HG03066 (cell line): ENCODE measurements around the gene NSG1.

Experiments used
- ATAC-seq: cut with Tn5 transposase; IDR thresholded peaks from one replicate; pipeline ENCODE4 v1.9.1; 2021; ENCODE audit warnings: low read depth; ENCODE audit not compliant: unreplicated experiment

The NSG1 gene

DNA sequence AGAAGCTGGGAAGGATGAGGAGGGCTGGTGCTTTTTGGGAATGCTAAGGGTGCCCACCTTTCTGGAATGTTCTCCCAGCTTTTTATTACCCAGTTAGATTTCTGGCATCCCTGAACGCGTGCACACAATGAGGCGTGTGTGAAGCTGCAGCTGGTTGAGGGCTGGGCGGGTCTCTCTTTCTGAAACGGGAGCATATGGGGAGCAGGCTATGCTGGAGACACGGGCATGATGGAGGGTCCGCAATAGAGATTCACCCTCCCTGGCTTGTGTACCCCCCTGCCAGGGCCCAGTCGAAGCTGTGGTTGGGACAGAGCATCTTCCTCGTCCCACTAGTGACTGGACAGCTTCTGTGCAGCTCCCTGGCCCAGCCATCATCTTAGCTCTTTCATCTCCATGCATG is 8.5 kb downstream of the NSG1 start:
- no peak for ATAC-seq

GRCh38 chr4:4395849-4396627 is 9.1 kb downstream of the NSG1 start:
- no peak for ATAC-seq

GRCh38 chr4:4396628-4397440 is 9.9 kb downstream of the NSG1 start:
- no peak for ATAC-seq

- no peak for ATAC-seq
Observed at GRCh38 chr4:4397441-4397819, 10.5 kb downstream of the NSG1 start.

DNA sequence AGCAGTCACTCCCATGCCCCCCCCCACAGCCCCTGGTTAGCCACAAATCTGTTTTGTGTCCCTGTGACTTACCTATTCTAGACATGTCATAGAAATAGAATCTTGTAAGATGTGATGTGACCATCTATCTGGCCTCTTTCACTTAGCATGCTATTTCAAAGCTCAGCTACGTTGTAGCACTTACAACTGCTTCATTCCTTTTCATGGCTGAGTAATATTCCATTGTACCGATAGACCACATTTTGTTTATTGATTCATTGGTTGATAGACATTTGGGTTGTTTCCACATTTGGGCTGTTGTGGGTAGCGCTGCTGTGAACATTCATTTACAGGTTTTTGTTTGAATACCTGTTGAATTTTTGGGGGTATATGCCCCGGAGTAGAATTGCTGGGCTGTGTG is 11.5 kb downstream of the NSG1 start:
- no peak for ATAC-seq

GRCh38 chr4:4401036-4401435 is 14.1 kb downstream of the NSG1 start:
- ATAC-seq: no peak

DNA sequence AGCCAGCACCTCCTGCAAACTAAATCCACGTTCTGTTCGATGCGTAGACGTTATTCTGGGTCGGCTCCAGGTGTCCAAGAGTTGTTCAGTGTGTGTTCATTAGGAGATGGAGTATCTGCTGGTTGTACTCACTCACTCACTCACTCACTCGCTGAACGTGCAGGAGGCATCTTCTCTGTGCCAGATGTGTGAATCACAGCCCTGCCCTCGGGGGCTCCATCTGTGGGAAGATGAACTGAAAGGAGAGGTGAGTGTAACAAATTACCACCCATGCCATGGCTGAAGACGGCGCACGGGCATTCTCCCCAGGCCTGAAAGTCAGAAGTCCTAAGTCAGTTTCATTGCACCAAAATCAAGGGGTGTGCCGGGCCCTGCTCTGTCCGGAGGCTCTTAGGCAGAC is 16.1 kb downstream of the NSG1 start:
- no peak for ATAC-seq

DNA sequence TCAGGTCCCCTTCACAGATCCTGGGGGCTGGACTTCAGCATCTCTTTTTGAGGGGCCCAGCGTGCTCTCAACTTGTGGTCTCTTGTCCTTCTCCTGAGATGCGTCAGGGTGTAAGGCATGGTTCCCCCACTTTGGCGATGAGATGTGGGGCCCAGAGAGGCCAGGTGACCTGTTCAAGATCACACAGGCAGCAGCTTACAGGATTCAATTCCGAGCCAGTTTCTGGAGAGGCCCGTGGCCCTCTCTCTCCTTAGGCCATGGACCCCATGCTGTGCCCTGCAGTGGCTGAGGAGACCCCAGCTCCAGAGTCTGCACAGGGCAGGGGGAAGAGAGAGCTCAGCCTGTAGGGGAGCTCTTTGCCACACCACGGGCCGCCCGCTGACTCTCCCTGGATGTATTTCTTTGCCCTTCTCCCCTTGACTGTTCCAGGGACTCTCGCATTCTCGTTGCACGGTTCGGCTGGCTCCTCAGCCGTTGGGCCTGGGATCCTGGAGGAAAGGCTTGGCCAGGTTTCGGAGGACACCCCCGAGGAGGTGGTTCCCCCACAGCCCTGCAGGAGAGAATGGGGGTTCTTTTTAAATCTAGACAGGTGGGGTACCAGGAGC is 18.6 kb downstream of the NSG1 start:
- ATAC-seq: no peak

- ATAC-seq: no peak
Observed at GRCh38 chr4:4406455-4407298, 19.8 kb downstream of the NSG1 start.

GRCh38 chr4:4407299-4408131 is 20.6 kb downstream of the NSG1 start:
- no peak for ATAC-seq

- ATAC-seq: no peak
Observed at GRCh38 chr4:4408132-4408523, 21.2 kb downstream of the NSG1 start.

GRCh38 chr4:4408576-4409335 is 21.9 kb downstream of the NSG1 start:
- no peak for ATAC-seq

DNA sequence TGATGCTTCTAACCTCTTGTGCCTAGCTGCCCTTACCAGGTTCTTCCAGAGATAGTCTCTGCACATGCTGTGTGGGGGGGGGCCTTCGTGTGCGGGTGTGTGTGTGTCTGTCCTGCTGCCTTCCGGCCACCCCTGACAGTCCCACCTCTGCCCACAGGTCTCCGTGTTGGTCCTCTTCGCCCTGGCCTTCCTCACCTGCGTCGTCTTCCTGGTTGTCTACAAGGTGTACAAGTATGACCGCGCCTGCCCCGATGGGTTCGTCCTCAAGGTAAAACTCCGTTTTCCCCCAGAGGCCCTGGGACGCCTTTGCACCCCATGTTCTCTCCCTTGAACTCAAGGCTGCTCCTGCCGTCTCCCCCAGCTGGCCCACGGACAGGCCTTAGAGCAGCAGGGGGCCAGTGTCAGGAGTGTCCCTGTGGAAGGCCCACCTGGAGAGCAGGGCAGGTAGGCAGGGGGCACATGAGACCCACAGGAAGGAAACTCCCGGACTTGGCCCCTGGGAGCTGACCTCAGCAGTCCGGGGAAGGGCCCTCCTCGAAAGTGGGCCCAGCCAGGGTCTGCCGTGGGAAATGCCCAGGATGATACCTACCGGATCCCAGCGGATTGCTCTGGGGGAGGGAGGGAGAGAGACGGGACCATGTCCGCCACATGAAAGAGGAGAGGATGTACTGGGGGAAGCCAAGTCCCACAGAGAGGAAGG is 22.7 kb downstream of the NSG1 start:
- no peak for ATAC-seq

GRCh38 chr4:4410271-4410670 is 23.4 kb downstream of the NSG1 start:
- no peak for ATAC-seq

DNA sequence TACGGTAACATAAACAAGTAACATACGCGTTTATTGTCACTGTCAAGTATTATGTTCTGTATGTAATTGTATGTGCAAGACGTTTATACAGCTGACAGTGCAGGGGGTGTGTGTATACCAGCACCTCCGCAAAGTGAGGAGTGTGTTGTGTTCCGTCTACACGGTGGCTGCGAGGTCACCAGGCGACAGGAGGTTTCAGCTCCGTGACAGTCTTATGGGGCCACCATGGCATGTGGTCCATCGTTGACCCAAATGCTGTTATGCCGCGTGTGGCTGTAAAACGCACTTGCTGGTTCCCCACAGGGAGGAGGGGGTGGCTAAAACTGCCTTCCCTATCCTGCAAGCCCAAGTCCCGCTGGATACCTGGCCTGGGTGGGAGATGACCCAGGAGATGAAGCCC is 25.0 kb downstream of the NSG1 start:
- ATAC-seq: no peak

DNA sequence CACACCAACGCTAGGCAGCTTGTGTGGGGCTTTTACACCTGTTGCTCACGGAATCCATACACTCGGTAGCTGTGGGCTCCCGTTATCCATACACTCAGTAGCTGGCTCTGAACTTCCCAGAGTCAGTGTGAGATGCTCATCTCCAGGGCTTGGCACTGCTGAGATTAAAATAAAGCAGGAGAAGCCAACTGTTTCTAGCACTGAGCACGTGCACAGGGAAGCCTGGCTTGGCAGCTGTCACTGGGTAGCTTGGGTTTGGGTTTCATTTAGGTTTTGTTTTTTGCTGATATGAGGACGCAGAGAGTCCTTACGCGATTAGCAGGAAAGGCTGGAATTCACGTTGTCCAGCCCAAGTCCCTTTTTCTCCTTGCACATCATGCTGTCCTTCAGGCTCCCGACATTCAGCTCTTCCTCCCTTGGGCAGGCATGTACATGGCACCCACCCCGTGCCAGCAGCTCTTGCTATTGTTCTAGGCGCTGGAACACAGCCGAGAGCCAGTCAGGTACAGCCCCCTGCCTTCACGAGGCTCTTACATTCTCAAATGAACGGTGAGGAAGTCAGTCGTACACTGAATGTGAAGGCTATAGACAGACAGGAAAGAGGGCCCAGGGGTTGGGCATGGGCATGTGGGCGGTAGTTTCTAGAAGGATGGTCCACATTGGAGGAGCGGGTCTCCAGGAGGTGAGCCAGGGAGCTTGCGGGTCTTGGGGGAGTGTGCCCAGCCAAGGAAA is 25.9 kb downstream of the NSG1 start:
- no peak for ATAC-seq

DNA sequence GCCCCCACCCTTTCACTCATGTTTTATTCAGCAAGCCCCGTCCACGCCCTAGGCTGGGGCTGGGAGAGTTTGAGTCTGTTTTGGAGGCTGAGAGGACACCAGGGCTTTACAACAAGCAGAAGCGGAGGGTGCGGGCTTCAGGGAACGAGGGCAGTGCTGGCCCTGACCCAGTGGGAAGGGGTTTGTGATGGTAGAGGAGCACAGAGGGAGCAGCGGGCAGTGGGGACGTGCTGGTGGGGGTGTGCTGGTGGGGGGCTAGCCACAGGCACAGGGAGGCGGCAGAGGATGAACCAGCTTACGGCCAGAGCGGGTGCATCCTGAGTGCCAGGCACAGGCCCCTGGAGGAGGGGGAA is 26.4 kb downstream of the NSG1 start:
- ATAC-seq: no peak

GRCh38 chr4:4413806-4414205 is 26.9 kb downstream of the NSG1 start:
- no peak for ATAC-seq
